HepG2 (cell line): ENCODE results near the gene FGD4. TPM values are rescaled to one million over a fixed set of nuclear protein-coding genes. Genes with fewer than 3 reads are reported as not detected.

Source experiments
- ATAC-seq: fragments of 200-7000 bp; cut with Tn5 transposase; 3 replicates; pipeline ENCODE4 v1.9.1; 2020; ENCODE audit warnings: mild to moderate bottlenecking, moderate library complexity
- BruUV-seq: library from RNA; stranded (reverse); fragments of 400-500 nt; replicated peaks from 2 replicates; lab custom pipeline; 2021; lab: Mats Ljungman, UMichigan
- CTCF ChIA-PET: fragments of 300-600 bp; formaldehyde crosslinking; extraction: SDS; loops from one replicate; lab custom pipeline; 2021; ENCODE audit warnings: low total read pairs, inconsistent platforms, low intra/inter-chr PET ratio; lab: Yijun Ruan, JAX
- POLR2A ChIA-PET: fragments of 350-600 bp; sonication (Branson Sonifier 250); formaldehyde crosslinking; loops from one replicate; lab custom pipeline; 2020; ENCODE audit warnings: antibody characterized with exemption, inconsistent platforms; lab: Yijun Ruan, JAX
- DNase-seq: peaks from one replicate; pipeline ENCODE4 v3.0.0-alpha.2; 2015; ENCODE audit warnings: low spot score
- FAIRE-seq: peaks from 3 replicates; lab custom pipeline; 2011; peaks lifted over from hg19 to GRCh38; lab: Jason Lieb, UNC
- H2AFZ ChIP-seq: one replicate; pipeline ENCODE4 v1.6.1; 2011; ENCODE audit warnings: low read length, inconsistent platforms
- H3K27ac ChIP-seq: fragments of 300-600 bp; 3 replicates; pipeline ENCODE4 v1.8.0; 2011; ENCODE audit warnings: mixed run types, mild to moderate bottlenecking, mixed read lengths, low read length, inconsistent platforms; ENCODE audit not compliant: insufficient read depth; ENCODE audit errors: extremely low read length
- H3K27me3 ChIP-seq, 2 experiments: fragments of 200-600 bp in 1 of 2; 2 replicates in 1 of 2; 3 replicates in 1 of 2; pipeline versions ENCODE4 v1.6.0 to v1.8.0; 2011; ENCODE audit warnings: low read length in 2 of 2, mild to moderate bottlenecking in 2 of 2, moderate library complexity in 2 of 2, inconsistent platforms in 1 of 2; ENCODE audit not compliant: insufficient read depth in 2 of 2, control insufficient read depth in 1 of 2
- H3K36me3 ChIP-seq, 2 experiments: fragments of 200-600 bp in 1 of 2; replicated peaks in 1 of 2; 2 replicates in 1 of 2; 3 replicates in 1 of 2; pipeline versions ENCODE4 v1.5.1 to v1.8.0; 2011; ENCODE audit warnings: low read length in 2 of 2, inconsistent platforms in 1 of 2; ENCODE audit not compliant: insufficient read depth in 2 of 2, control insufficient read depth in 1 of 2
- H3K4me1 ChIP-seq: 2 replicates; pipeline ENCODE4 v1.5.1; 2012; ENCODE audit warnings: low read length, inconsistent platforms; ENCODE audit not compliant: insufficient read depth
- H3K4me2 ChIP-seq: 2 replicates; pipeline ENCODE4 v1.6.0; 2011; ENCODE audit warnings: low read depth, low read length, inconsistent platforms
- H3K4me3 ChIP-seq, 3 experiments: fragments of 200-600 bp in 1 of 3; sonication (generic), shearing (Covaris generic) in 1 of 3; replicated peaks in 1 of 3; 2 replicates each; pipeline ENCODE4 v1.5.1; 2011 to 2016; ENCODE audit warnings: low read length in 3 of 3, inconsistent platforms in 2 of 3, low read depth in 2 of 3, mild to moderate bottlenecking in 2 of 3, control low read depth in 1 of 3, mixed read lengths in 1 of 3; ENCODE audit not compliant: insufficient read depth in 1 of 3
- H3K79me2 ChIP-seq: one replicate; pipeline ENCODE4 v1.6.1; 2011; ENCODE audit warnings: low read length, inconsistent platforms; ENCODE audit not compliant: insufficient read depth
- H3K9ac ChIP-seq: 2 replicates; pipeline ENCODE4 v1.6.0; 2011; ENCODE audit warnings: mild to moderate bottlenecking, low read depth, low read length, inconsistent platforms; ENCODE audit not compliant: insufficient read depth
- H3K9me3 ChIP-seq: 2 replicates; pipeline ENCODE4 v1.5.1; 2012; ENCODE audit warnings: mild to moderate bottlenecking, low read length
- H4K20me1 ChIP-seq: 2 replicates; pipeline ENCODE4 v1.6.0; 2011; ENCODE audit warnings: inconsistent platforms, mild to moderate bottlenecking, low read length, moderate library complexity; ENCODE audit not compliant: insufficient read depth
- AGO1 ChIP-seq: fragments of 200-400 bp; formaldehyde crosslinking; IDR thresholded peaks from 2 replicates; pipeline ENCODE4 v1.6.1; 2017; ENCODE audit warnings: mild to moderate bottlenecking, low read depth, low read length, moderate library complexity; ENCODE audit not compliant: poor library complexity, severe bottlenecking
- CBX5 ChIP-seq: sonication (generic); formaldehyde crosslinking; IDR thresholded peaks from 2 replicates; pipeline ENCODE4 v1.4.0; 2020; ENCODE audit warnings: missing genetic modification reagents, borderline replicate concordance
- DNMT3B ChIP-seq: conservative IDR thresholded peaks from 2 replicates; pipeline ENCODE4 v1.6.1; 2016; ENCODE audit warnings: missing biosample characterization, control low read depth
- FOXA3 ChIP-seq: IDR thresholded peaks from 2 replicates; pipeline ENCODE4 v1.6.1; 2016; ENCODE audit warnings: missing genetic modification reagents, missing compliant biosample characterization
- HOXA5 ChIP-seq: sonication (generic); formaldehyde crosslinking; IDR thresholded peaks from 2 replicates; pipeline ENCODE4 v1.4.0; 2020; ENCODE audit warnings: missing genetic modification reagents
- ISL2 ChIP-seq: sonication (generic); formaldehyde crosslinking; IDR thresholded peaks from 2 replicates; pipeline ENCODE4 v1.5.0; 2020; ENCODE audit warnings: missing genetic modification reagents
- MAFK ChIP-seq, 2 experiments: IDR thresholded peaks in 1 of 2; conservative IDR thresholded peaks in 1 of 2; 2 replicates each; pipeline ENCODE4 v1.6.1; 2011; ENCODE audit warnings: improper control_type of control experiment in 2 of 2, low read length in 2 of 2
- MXI1 ChIP-seq: IDR thresholded peaks from 3 replicates; pipeline ENCODE4 v1.6.1; 2012; ENCODE audit warnings: low read depth, low read length, inconsistent platforms, borderline replicate concordance
- MYC ChIP-seq: sonication (generic); formaldehyde crosslinking; IDR thresholded peaks from 2 replicates; pipeline ENCODE4 v1.9.0; 2021; ENCODE audit warnings: missing genetic modification reagents, borderline replicate concordance
- PPARG ChIP-seq: conservative IDR thresholded peaks from 2 replicates; pipeline ENCODE4 v1.6.1; 2016; ENCODE audit warnings: missing biosample characterization, missing genetic modification reagents
- SRSF1 ChIP-seq: fragments of 200-400 bp; formaldehyde crosslinking; optimal IDR thresholded peaks from 2 replicates; pipeline ENCODE3; 2017; ENCODE audit warnings: mild to moderate bottlenecking, low read depth, low read length, moderate library complexity
- ZNF143 ChIP-seq: sonication (generic); formaldehyde crosslinking; IDR thresholded peaks from 2 replicates; pipeline ENCODE4 v1.4.0; 2020; ENCODE audit warnings: missing genetic modification reagents
- ZNF720 ChIP-seq: sonication (generic); formaldehyde crosslinking; IDR thresholded peaks from 2 replicates; pipeline ENCODE4 v1.4.0; 2020; ENCODE audit warnings: missing genetic modification reagents
- WGBS: methylation state at CpG from one replicate; pipeline ENCODE4 v1.1.6; 2017; ENCODE audit warnings: low lambda C conversion rate; 5-methylcytosine and 5-hydroxymethylcytosine counted together
- in situ Hi-C: cut with HindIII; loops from 2 replicates; pipeline ENCODE4 v1.10.0; 2017; ENCODE audit warnings: low pct_unique_long_range_greater_than_20kb; ENCODE audit not compliant: extremely low pct_ligation_motif_present
- intact Hi-C: fragments of 100-400 bp; cut with micrococcal nuclease; formaldehyde crosslinking; loops from one replicate; pipeline ENCODE4 v1.10.0; 2022; ENCODE audit not compliant: unreplicated experiment
- polyA plus RNA-seq, 8 experiments: library from polyadenylated mRNA; depleted of rRNA in 3 of 8; stranded (reverse) in 7 of 8; unstranded in 1 of 8; fragments of >200 nt; fragmentation: Illumina TruSeq in 4 of 8; extraction: Trizol in 4 of 8; gene quantifications; 2 replicates each; pipeline versions ENCODE4 v1.2.1 to v1.2.3, GENCODE V29; 2011 to 2016; ENCODE audit warnings: low read depth in 4 of 8, missing spikeins in 1 of 8, mixed read lengths in 1 of 8; ENCODE audit not compliant: insufficient read depth in 1 of 8
- total RNA-seq, 5 experiments: library from RNA; depleted of rRNA; stranded (reverse); fragments of >200 nt; fragmentation: Illumina TruSeq; extraction: Trizol; gene quantifications; 2 replicates each; pipeline ENCODE4 v1.2.3, GENCODE V29; 2016; ENCODE audit warnings: low read depth in 1 of 5
- TF ChIP-seq, protein P1 (sequence below): sonication (generic); formaldehyde crosslinking; IDR thresholded peaks from 2 replicates; pipeline ENCODE4 v1.8.1; 2023; ENCODE audit warnings: mild to moderate bottlenecking, missing genetic modification reagents, borderline replicate concordance
- TF ChIP-seq, protein P2 (sequence below): sonication (generic); formaldehyde crosslinking; IDR thresholded peaks from 2 replicates; pipeline ENCODE4 v1.4.0; 2020; ENCODE audit warnings: mild to moderate bottlenecking, missing genetic modification reagents

Gene FGD4
- total and polyA plus RNA-seq, 2 of the 13 experiments (the other 11 are each of a cell fraction or from before 2014, with no cell fraction given) = 4.6 to 6.6 TPM

DNA sequence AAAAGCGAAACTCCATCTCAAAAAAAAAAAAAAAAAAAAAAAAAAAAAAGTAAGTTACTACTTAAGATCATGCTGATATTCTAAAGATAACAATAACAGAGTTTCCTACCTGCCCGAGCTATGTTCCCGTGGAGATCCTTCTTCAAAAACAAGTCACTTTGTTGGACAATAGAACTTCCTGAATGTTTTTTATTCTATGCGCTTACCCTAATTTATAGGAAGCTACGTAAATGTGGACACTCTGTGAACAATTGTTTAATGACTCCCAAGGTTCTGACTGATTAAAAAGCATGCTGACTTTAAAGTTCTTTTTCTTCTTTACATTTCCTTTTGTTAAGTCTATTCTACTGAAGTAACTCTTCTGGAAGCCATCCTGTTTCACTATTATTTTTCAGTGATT lies 52.5 kb downstream of the FGD4 start:
- 92% methylated on average over 5 of the region's 5 CpGs for WGBS
- Histone ChIP-seq H3K4me2 (no peak overlapping the region), H3K4me3 (no peak overlapping the region), H3K9ac (no peak overlapping the region), H3K36me3 (no peaks in the 10 kb centered on the region), H4K20me1 (no peaks in the 10 kb centered on the region), H2AFZ (no peak overlapping the region), H3K27ac (no peak overlapping the region), H3K4me1 (peaks cover 9% of the 10 kb centered on the region), H3K27me3 (no peaks in the 10 kb centered on the region), H3K79me2 (no peaks in the 10 kb centered on the region), H3K9me3 (no peaks in the 10 kb centered on the region)
- BruUV-seq = no TSS peak
- TF ChIP-seq ZNF143 (no peak), MYC (CRISPR knock-in tag) (no peak), AGO1 (no peak), ZNF720 (CRISPR knock-in tag) (no peak), DNMT3B (CRISPR knock-in tag) (no peak), FOXA3 (no peak), MXI1 (no peak), PPARG (CRISPR knock-in tag) (no peak), SRSF1 (no peak), HOXA5 (CRISPR knock-in tag) (no peak), CBX5 (CRISPR knock-in tag) (no peak), ISL2 (CRISPR knock-in tag) (no peak), MAFK (conservative IDR thresholded peaks at IDR 0.05 in 1 of 2, IDR thresholded peaks at IDR 0.05 in 1 of 2; ENCODE audit: low read length in 2 of 2) (no peak)
- TF ChIP-seq, protein P1, sequence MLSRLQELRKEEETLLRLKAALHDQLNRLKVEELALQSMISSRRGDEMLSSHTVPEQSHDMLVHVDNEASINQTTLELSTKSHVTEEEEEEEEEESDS (CRISPR knock-in tag) = no peak
- TF ChIP-seq, protein P2, sequence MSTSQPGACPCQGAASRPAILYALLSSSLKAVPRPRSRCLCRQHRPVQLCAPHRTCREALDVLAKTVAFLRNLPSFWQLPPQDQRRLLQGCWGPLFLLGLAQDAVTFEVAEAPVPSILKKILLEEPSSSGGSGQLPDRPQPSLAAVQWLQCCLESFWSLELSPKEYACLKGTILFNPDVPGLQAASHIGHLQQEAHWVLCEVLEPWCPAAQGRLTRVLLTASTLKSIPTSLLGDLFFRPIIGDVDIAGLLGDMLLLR (CRISPR knock-in tag) = no peak
- intact Hi-C loops = no loop called here
- no peak for FAIRE-seq
- ATAC-seq = no peak
- CTCF ChIA-PET = no interaction called here
- no peak for DNase-seq
- POLR2A ChIA-PET = no interaction called here
- in situ Hi-C loops = no loop called here
